ENCODE data around the gene FAM89A.

- TF ChIP-seq CTCF (IDR thresholded peaks at IDR 0.05; ENCODE audit: control extremely low read depth in 1 of 3, insufficient read depth in 1 of 3, low read depth in 1 of 3, low read length in 3 of 3) (no peak), SUZ12 (IDR thresholded peaks at IDR 0.05; ENCODE audit: low read length) (no peak), POLR2A (IDR thresholded peaks at IDR 0.05; ENCODE audit: control extremely low read depth in 1 of 2, low read depth in 2 of 2, low read length in 2 of 2) (no peak), YY1 (IDR thresholded peaks at IDR 0.05; ENCODE audit: low read depth, low read length) (no peak)
These were observed 33.3 kb upstream of the FAM89A start for GRCh38 chr1:231073331-231073730.
